GM21447 (cell line): ENCODE data around the gene ACE2.
"Not testable (repeated sequence)": the region's sequence is repeated elsewhere in the genome, so short reads cannot be mapped to it uniquely, and the experiment has no call there.

Experiments used
- ATAC-seq: cut with Tn5 transposase; IDR thresholded peaks from one replicate; pipeline ENCODE4 v1.9.1; 2021; ENCODE audit not compliant: unreplicated experiment

Gene ACE2

DNA sequence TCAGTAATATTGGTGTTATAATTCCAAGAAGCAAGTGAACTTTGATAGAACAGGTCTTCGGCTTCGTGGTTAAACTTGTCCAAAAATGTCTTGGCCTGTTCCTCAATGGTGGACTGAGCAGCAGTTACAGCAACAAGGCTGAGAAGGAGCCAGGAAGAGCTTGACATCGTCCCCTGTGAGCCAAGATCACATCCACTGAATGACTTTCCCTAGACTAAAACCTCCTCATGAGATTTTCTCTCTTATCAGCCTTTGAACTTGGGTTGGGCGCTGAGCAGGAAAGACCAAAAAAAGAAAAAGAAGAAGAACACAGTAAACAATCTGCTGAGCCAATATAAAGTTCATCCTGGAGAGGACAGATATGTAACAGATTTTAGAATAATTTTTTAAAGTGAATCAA is at the start of gene ACE2:
Gene ACE2, minus strand, starts transcription at position 216 of the 400 bp plus-strand sequence. Its CDS starts 49 bp downstream, at position 167.
- ATAC-seq, result no peak

DNA sequence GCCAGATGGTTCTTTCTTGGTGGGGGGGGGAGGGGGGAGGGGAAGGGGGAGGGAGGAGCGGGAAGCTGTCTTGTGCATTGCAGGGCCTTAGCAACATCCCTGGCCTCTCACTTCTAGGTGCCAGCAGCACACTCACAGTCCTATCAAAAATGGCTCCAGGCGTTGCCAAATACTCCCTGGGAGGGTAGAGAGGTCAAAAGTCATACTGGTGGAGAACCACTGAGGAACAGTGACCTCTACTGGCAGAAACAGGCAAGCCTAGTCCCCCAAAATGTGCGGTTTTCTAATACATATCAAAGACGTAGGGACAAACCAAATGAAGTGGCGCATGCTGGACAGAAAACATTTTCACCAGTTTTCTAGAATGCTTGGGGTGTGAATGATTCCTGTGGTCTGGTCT is 46.8 kb upstream of the ACE2 start:
- not testable (repeated sequence) for ATAC-seq

DNA sequence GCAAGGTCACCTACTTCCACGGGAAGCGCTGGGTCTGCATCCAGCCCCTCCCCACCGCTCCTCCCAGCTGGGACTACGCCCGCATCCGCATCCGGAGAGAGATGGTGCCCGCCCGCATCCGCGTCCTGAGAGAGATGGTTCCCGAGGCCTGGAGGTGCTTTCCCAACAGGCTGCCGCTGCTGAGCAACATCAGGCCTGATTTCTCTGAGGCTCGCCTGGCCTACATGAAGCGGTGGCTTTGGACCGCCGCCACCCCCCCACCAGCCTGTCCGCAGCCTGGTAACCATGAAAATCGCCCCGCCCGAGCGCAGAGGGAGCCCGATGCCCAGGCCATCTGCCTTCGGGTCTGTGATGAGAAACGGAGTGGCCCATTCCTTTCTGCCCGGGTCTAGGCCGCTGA is 45.8 kb upstream of the ACE2 start:
- no peak for ATAC-seq

DNA sequence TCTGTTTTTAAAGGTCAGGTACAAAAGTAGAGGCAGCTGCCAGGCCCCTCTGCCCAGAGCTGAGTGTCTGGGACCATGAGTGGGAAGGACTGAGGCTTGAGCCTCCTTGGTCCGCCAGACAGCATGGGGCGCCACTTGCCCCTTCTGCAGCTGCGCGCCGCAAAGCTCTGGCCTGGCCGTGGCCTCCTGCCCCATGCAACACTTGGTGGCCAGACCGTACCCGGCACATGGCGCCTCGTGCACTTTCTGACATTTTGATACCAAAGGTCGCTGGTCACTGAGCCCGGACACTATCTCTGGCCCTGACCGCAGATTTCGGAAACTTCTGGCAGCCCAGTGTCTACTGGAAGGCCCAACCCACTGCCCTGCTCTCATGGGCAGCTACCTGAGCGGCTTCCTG is 45.3 kb upstream of the ACE2 start:
- no peak for ATAC-seq

DNA sequence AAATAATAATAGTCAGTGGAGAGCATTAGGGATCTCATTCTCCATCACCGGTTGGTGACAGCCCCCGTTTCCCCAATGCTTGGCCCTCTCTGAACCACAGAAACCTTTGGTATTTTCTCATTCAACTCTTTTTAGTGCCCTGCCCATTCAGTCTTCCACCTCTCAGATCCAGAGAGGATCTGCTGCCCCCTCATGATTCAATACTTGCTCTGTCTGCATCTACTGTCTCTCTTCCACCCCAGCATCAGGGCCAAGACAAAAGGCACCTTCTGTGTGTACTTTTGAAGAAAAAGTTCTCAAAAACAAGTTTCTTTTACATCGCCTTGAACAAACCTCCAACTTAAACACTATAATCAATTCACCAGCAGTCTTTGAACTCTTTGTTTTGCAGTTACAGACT is 44.5 kb upstream of the ACE2 start:
- no peak for ATAC-seq

DNA sequence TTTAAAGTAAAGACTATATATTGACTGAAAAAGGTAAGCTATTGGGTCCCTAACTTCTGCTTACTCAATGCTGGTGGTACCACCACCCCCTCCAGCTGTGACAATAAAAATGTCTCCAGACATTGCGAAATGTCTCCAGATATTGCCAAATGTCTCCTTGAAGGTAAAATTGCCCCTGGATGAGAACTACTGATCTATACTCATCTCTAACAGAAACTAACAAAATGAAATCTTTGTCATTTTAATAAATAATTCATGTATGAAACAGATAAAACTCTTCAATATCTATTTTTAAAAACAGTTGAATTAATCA is 43.8 kb upstream of the ACE2 start:
- no peak for ATAC-seq

DNA sequence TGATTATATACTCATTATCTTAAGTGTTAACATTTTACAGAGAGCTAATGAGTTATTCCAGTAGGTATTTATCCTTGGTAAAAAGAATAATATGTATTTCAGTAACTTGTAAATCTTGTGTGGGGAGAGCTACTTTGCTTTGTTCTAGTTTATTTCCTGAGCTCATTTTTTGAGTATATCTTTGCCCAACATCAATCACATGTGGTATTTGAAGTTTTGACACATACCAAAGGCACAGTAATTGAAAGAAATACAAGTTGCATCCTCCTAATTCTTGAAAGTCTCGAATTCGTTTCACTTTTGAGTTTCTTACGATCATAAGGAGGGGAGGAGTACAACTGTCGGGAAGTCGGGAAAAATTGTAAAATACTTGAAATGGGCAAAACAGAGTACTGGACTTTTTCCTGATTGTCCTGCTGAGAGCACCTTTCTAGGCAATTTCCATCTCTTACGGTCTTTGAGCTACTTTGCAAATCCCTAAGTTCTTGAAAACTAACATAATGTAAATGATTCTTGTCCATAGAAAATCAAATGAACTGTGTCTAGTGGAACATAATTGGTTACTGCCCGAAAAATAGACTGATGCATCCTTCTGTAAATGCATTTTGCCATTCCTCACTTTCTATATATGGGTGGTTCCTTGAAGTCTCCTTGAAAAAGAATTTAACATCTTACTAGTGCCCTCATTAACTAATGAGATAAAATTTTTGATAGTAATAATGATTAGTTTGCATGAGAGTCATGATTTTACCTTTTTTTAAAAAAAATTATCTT is 43.2 kb upstream of the ACE2 start:
- no peak for ATAC-seq

DNA sequence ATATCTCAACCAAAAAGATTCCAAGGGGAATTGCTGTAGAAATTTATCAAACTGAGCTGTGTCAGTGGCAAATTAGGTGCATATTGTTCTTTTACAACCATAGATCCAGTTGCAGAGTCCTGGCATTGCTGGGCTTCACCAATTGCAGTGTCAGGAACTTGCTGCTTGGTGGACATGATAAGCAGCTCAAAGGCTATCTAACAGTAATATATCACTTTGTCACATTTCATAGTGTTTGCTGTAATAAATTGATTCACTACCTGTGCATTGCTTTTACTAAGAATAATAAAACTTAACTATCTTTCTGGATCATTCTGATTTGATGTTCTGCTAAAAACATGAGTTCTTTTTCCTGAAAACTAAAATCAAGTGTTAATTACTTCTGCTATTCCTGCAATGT is 30.9 kb upstream of the ACE2 start:
- ATAC-seq, result no peak

DNA sequence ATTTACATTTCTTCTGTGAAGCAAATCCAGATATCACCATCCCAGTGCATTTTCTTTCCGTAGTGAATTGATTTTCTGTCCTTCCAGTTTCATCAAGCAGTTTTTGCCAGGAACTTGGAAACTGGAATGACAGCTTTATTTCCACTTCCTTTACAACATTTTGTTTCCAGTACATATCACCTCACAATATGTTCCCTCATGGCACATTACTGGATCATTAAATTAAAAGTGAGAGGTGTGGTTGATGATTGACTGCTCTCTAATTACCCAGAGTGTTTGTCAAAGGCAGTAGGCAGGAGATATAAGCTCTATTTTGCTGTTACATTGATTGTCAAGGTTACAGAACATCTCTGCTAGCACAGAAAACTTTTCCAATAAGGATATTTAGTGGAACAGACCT is 22.3 kb upstream of the ACE2 start:
- no peak for ATAC-seq

DNA sequence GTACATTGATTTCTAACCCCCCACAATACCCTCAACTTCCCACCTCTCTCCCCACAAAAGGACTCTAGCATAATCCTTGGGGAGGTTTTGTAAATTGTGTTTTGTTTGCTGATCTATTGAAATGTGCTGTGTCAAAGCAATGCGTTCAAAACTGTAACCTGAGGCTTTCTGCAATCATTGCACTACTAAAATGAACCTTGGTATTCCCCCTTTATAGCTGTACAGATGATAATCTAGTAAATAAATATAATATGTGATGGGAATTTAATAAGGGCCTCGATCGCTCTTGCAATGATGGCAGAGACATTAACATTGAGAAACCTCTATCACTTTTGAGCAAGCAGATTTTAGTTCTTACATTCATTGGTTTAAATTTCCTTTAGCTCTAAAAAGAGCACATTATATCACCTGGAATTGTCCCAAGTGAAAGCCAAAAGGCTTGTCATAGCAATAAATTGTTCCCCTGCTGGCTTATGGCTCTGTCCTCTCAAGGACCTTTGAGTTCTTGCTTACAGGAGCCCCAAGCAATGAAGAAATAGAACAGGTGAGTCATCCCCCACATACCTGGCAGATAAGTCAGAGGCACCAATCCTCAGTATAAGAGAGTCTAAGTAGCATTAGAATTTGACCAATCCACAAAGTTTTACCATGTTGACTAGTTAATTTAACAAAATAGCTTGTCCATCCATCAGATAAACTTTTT is 18.4 kb upstream of the ACE2 start:
- ATAC-seq, result no peak

DNA sequence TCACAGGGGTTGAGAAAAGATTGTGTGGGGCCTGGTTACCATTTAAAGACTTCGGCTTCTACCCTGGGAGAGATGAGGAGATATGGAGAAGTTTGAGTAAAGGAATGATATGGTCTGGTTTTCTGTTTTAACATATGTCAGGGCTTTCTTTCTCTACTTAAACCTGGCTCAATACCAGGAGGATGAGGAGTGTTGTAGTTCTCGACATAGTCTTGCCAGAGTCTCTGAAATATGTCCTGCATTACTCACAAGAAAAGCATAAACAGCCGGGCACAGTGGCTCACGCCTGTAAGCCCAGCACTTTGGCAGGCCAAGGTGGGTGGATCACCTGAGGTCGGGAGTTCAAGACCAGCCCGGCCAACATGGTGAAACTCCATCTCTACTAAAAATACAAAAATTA is 16.4 kb upstream of the ACE2 start:
- no peak for ATAC-seq

DNA sequence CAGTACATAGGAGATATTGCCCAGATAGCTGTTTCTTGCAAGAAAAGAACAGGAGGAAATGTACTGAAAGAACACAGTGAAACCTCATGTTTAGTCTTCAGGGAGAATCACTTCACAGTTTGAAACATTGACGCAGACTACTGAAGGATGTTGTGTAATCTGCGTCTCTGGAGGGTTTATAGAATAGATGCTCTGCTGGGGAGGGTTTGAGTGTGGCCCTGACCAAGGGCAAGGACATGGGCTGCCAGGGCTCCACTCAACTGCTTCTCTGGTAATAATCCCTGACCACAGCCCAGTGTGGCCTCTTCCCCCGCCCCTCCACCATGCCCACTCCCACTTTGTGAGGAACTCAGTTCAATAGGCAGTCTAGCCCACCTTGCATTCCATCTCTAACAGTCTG is 15.8 kb upstream of the ACE2 start:
- ATAC-seq, result no peak

DNA sequence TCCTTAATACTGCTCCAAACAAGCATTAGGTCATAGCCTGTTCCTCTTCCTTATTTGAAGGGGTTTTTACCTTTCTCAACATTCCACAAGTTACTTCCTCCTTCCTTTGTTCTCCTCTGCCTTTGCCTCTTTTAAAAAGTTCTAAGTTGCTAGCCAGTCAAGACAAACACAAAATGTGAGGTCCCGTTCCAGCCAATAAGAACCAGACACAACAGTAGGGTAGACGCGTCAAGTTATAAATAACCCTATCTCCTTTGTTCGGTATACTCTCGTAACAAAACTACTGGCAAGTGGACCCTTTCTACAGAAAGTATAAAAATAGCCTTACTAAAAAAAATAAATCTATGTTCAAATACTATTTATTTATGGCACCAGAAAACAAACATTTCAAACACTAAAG is 6.3 kb upstream of the ACE2 start:
- no peak for ATAC-seq

DNA sequence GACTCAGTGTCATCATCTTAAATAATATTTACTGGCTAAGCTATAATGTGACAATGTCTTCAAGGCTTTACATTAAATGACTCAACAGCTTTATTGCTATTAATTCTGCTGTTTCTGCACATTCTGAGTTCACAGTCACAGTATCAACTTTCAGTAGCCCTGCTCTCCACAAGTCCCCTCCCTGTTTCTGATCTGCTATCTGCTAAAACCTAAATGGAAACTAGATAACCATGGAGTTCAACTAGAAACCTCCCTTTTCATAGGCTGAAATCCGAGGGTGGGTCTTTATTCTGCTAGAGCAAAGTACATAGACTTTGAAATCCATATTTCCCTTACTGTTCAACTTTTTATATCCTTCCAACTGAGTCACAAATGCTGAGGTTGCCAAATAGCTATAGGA is 5.4 kb upstream of the ACE2 start:
- no peak for ATAC-seq

DNA sequence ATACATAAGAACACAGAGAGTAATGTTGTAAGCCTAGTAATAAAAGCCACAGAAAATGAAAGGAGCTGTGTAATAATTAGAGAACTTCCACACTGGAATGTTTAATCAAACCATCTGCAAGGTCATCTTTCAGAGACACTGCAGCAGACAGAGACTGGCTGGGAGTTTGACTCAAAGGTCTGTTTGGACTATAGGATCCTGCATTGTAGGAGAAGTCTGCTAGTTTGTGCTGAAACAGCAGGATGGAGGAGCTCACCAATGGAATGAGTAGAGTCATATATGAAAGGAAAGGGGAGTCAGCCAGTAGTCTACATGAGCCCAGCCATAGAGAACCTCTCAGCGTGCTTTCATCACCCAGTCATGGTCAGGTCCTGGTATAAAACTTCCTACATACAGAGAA is 4.5 kb upstream of the ACE2 start:
- ATAC-seq, result no peak

DNA sequence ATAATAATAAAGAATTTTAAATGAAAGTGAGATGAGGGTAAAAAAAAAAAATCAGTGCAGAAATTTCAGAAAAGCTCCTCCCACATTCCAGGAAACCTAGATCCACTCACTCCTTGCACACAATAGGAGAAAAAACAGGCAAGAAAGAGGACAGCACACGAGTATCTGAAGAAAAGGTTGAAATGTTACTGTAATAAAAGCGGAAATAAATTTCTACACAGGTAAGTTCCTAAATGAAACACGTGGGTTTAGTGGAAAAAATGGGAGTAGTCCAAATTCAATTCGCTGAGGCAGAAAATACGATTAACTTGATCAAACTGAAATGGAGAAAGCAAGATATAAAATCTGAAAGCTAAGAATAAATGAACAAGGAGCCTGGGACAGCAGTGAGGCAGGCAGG is 2.0 kb upstream of the ACE2 start:
- no peak for ATAC-seq

DNA sequence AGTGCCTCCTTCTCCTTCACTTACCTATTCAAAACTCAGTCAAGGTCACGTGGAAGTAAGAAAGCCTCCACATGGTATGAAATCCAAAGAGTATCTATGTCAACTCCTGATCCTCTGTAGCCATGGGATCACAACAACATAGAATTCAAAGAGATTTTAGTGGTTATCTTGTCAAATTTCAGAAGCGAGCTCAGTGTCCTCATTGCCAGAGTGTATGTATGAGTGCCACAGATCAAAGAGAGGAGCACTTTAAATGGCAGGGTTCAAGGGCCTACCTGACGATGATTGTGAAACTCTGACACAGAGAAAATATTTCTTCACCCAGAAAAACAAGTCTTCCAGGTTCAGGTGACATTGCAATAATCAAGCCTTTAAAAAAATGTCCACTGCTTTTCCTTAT is 1.2 kb upstream of the ACE2 start:
- no peak for ATAC-seq

DNA sequence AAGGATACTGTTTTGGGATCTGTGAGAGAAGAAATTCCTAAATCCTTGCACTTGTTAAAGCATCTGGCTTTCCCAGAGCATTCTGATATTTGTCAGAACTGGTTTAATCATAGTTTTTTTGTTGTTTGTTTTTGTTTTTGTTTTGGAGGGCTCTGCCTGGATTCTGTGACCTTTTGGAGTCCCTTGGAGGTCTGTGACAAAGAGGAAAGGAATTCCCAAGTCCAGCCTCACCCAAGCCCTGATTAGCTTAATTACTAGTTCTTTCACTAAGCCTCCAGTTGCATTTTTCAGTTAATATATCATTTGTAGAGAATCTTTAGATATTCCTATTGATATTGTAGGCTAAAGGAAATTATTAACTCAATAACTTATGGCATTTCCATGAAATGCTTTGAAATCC is 711 bp downstream of the ACE2 start:
- no peak for ATAC-seq

DNA sequence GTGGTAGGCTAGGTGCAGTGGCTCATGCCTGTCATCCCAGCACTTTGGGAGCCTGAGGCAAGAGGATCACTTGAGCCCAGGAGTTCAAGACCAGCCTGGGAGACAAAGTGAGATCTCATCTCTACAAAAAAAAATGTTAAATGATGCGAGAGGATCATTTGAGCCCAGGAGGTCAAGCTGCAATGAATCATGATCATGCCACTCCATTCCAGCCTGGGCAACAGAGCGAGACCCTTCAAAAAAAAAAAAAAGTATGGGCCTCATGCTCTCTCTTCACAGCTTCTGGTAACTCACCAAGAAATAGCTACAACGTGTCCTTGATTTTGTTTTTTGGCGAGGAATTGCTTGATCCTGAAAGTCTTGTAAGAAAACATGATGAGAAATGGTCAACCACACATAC is 1.3 kb downstream of the ACE2 start:
- ATAC-seq, result no peak

DNA sequence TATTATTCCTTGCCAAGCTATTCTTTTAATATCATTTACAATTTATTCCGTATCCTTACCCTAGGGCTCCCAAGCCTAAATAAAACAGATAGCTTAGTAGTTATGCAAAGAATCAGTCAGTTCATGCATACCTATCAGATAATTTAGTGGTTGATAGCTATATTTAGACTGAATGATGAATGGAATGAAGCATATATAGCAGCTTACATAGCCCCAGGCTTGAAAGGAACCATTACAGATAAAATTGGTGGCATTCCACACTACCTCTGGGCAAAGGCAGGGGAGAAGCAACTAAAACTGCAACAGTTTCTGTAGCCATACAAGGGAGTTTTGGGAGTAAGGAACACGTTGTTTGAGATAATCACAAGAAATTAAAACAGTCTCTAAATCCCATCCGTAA is 2.7 kb downstream of the ACE2 start:
- no peak for ATAC-seq

DNA sequence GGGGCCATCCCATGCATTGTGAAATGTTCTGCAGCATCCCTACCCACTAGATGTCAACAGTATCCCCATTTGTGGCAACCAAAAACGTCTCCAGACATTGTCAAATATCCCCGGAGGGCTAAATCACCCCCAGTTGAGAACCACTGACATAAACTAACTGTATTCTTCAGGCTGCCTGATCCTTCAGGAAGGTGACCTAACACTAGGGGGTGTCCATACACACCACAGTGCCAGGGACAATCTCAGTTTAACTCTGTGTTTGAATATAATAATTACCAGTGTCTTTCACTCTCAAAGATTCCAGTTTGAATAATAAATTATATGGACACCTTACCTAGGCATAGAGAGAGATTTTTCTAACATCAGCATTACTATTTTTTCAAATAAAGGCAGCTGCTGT is 6.4 kb downstream of the ACE2 start:
- ATAC-seq, result no peak

DNA sequence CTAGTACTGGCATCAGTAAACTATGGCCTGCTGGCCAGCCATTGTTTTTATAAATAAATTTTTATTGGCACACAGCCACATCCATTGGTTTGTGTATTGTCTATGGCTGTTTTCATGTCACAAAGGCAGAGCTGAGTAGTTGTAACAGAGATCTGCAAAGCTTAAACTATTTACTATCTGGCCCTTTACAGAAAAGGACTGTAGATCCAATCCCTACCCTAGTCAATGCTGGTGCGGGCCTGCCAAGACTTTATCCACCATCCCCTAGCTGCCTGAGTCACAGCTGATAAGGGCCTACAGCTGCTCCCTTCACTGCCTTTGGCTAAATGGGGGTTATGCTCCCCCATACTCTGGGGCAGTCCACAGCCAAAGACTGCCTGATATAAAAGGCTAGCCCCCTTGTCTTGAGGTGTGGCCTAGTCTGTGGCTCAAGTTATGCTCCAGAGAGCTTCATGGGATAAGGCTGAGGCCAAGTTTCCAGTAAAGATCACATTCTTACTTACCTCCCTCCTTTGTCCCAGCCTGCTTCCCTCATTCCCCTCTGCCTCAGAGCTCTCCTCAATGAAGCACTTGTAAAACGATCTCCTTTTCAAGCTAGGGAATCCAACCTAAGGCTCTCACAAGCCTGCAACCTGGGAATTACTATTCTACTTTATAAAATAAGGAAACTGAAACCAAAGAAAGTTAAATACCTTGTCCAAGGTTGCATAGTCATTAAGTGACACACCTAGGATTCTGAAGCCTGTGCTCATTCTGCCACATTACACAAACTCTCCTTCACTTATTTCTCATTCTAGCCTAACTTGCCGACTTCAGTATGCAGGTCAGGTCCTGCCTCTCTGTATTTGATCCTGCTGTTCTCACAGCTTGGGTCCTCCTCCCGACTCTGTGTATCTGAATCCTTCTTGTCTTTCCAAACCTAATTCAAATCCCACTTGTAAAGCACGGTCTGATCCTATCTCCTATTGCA is 20.7 kb downstream of the ACE2 start:
- no peak for ATAC-seq
